Measurements from ENCODE around the gene PRR5. TPM values are rescaled to one million over a fixed set of nuclear protein-coding genes. Genes with fewer than 3 reads are reported as not detected.
"Not testable (repeated sequence)": the region's sequence is repeated elsewhere in the genome, so short reads cannot be mapped to it uniquely, and the experiment has no call there.

Gene PRR5, protein sequence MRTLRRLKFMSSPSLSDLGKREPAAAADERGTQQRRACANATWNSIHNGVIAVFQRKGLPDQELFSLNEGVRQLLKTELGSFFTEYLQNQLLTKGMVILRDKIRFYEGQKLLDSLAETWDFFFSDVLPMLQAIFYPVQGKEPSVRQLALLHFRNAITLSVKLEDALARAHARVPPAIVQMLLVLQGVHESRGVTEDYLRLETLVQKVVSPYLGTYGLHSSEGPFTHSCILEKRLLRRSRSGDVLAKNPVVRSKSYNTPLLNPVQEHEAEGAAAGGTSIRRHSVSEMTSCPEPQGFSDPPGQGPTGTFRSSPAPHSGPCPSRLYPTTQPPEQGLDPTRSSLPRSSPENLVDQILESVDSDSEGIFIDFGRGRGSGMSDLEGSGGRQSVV
- 41.6 and 43.7 TPM in 2 replicates for total RNA-seq (2014; rRNA removed; shearing (Covaris generic))

DNA sequence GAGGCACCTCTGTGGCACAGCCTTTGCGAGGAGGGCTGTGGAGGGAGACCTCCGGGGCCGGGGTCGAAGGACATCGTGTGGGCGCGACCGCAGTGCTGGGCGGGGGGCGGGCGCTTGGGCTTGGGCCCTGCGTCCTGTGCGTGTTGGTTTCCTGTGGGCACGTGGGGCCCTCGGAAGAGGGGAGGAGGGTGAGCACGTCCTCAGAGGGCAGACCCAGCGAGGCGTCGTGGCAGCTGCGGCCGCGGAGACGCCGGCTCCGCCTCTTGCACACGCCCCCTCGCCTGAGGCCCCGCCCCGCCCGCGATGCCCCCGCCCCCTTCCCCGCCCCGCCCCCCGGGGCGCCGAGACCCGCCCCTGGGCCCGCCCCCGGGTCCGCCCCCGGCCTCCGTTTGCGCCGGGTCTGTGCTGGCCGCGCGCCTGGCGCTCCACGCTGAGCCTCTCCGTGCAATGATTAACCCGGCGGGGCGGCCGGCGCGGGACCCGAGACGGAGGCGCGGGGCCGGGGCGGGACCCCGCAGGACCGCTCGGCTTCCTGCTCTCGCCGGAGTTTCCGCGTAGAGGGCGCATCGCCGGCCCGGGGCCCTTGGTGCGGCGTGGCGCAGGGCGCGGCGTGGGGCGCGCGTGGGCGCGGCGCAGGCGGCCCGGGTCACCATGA is at the start of gene PRR5:
PRR5 (plus strand) TSS at position 381 of the 655 bp plus-strand sequence; CDS start at position 652, 271 bp downstream.
- H3K4me3 ChIP-seq, result peak within 1 kb of the TSS; percentile 80
- H3K4me1 ChIP-seq, result peaks cover 38% of the 10 kb centered on the region
- peak within 1 kb of the TSS; percentile 86 for H3K27ac ChIP-seq
- DNase-seq, result peak; percentile 87 to 91
- H3K36me3 ChIP-seq, result peaks cover 8% of the 10 kb centered on the region
- H3K9me3 ChIP-seq (replicated peaks), result no peaks in the 10 kb centered on the region
- no peaks in the 10 kb centered on the region for H3K27me3 ChIP-seq

DNA sequence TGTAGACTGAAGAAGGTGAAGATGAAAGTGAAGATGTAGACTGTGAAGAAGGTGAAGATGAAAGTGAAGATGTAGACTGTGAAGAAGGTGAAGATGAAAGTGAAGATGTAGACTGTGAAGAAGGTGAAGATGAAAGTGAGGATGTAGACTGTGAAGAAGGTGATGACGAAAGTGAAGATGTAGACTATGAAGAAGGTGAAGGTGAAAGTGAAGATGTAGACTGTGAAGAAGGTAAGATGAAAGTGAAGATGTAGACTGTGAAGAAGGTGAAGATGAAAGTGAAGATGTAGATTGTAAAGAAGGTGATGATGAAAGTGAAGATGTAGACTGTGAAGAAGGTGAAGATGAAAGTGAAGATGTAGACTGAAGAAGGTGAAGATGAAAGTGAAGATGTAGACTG is 49.1 kb upstream of the PRR5 start:
- H3K4me1 ChIP-seq, result peaks cover 13% of the 10 kb centered on the region
- not testable (repeated sequence) for DNase-seq; H3K36me3 ChIP-seq; H3K27ac ChIP-seq; H3K27me3 ChIP-seq; H3K4me3 ChIP-seq; H3K9me3 ChIP-seq (replicated peaks)

DNA sequence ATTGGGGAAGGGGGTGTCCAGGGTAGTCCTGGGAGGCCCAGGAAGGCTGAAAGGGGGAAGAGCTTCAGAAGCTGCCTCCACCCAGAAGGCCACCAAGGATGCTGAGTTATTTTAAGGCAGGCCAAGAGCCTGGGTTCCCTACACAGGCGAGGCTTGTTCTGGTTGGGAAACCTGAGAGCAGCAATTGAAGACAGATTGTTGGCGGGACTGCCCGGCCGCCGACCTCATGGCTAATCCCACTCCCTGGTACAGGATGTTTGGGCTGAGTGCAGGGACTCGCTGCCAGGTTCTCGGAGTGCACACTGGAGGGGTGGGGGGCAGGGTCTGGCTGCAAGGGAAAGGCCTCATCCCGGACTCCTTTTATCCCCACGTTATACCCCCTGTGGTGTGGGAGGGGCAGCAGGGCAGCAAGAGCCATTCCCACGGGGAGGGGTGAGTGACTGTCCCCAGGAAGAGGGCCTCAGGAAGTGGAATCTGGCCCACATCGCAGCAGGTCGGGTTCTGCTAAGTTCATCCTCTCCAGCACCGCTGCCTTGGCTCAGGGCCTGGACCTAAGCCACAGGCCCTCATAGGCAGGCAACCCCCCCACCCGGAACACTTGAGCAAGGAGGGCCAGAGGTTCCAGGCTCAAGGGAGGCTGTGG is 43.6 kb upstream of the PRR5 start:
- peak; percentile 78 to 86 for DNase-seq
- H3K36me3 ChIP-seq, result no peaks in the 10 kb centered on the region
- H3K4me3 ChIP-seq, result no peak overlapping the region; the same call in 1 of the 2 replicates
- H3K27me3 ChIP-seq, result no peaks in the 10 kb centered on the region
- peak overlapping the region; percentile 20; the same call in 1 of the 2 replicates for H3K27ac ChIP-seq
- H3K9me3 ChIP-seq (replicated peaks), result no peaks in the 10 kb centered on the region
- peaks cover 25% of the 10 kb centered on the region for H3K4me1 ChIP-seq

- peak; percentile 42 to 58 for DNase-seq
- H3K27ac ChIP-seq, result peak overlapping the region; percentile 20; the same call in 1 of the 2 replicates
Measured at GRCh38 chr22:44659140-44659539, 42.9 kb upstream of the PRR5 start.

DNA sequence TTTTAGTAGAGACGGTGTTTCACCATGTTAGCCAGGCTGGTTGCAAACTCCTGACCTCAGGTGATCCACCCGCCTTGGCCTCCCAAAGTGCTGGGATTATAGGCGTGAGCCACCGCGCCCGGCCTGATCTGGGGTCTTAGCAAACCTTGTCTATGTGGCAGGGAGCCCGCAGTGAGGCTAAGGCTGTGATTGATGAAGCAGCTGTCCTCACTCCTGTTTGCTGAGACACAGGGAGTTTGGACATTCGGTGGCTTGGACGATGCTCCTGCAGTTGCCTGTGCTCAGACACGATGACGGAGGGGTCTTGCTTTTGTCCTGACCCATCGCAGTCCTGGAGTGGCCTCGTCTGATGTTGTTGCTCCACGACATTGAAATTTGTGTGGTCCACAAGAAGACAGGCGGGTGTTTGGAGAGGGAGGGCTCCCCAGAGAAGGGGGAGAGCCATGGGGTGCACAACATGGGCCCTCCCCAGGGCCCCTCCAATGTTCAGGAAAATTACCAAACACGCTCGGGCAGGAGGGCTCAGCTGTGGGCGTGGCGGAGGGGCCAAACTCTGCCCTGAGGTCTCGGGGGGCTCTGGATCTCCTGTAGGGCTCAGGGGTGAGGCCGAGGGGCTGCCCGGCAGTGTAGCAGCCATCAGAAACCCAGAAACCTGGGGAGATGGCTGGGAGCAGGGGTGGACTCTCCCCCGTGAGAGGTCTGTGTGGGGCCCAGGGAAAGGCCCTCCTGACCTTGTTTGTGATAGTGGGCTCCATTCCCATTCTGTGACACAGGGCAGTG is 41.8 kb upstream of the PRR5 start:
- peak; percentile 62 to 74 for DNase-seq
- H3K4me1 ChIP-seq, result peaks cover 25% of the 10 kb centered on the region
- H3K9me3 ChIP-seq (replicated peaks), result no peaks in the 10 kb centered on the region

More at GRCh38 chr22:44659140-44659539, 42.9 kb upstream of the PRR5 start:
- no peaks in the 10 kb centered on the region for H3K36me3 ChIP-seq
- no peaks in the 10 kb centered on the region for H3K9me3 ChIP-seq (replicated peaks)
- H3K27me3 ChIP-seq, result no peaks in the 10 kb centered on the region
- no peak overlapping the region; the same call in 1 of the 2 replicates for H3K4me3 ChIP-seq
- peaks cover 25% of the 10 kb centered on the region for H3K4me1 ChIP-seq

DNA sequence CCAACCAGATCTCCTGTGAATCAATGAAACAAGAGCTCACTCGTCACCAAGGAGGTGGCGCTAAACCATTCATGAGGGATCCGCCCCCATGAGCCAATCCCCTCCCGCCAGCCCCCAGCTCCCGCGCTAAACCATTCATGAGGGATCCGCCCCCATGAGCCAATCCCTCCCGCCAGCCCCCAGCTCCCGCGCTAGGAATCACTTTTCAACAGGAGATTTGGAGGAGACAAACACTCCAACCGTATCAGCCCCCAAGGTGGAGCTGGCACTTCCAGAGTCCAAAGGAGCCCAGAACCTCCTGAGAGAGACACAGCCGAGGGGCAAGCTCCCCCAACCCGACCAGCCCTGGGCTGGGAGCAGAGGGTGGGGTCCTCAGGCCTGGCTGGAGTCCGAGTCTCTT is 40.9 kb upstream of the PRR5 start:
- Histone ChIP-seq H3K27ac (no peak overlapping the region), H3K4me1 (peaks cover 25% of the 10 kb centered on the region), H3K4me3 (no peak overlapping the region), H3K27me3 (no peaks in the 10 kb centered on the region), H3K36me3 (no peaks in the 10 kb centered on the region), H3K9me3 (replicated peaks) (no peaks in the 10 kb centered on the region)
- DNase-seq, result peak in 1 of 2 experiments; percentile 26

More for the DNA sequence above, 41.8 kb upstream of the PRR5 start:
- no peak overlapping the region for H3K4me3 ChIP-seq
- no peaks in the 10 kb centered on the region for H3K36me3 ChIP-seq
- H3K27ac ChIP-seq, result no peak overlapping the region
- H3K27me3 ChIP-seq, result no peaks in the 10 kb centered on the region

DNA sequence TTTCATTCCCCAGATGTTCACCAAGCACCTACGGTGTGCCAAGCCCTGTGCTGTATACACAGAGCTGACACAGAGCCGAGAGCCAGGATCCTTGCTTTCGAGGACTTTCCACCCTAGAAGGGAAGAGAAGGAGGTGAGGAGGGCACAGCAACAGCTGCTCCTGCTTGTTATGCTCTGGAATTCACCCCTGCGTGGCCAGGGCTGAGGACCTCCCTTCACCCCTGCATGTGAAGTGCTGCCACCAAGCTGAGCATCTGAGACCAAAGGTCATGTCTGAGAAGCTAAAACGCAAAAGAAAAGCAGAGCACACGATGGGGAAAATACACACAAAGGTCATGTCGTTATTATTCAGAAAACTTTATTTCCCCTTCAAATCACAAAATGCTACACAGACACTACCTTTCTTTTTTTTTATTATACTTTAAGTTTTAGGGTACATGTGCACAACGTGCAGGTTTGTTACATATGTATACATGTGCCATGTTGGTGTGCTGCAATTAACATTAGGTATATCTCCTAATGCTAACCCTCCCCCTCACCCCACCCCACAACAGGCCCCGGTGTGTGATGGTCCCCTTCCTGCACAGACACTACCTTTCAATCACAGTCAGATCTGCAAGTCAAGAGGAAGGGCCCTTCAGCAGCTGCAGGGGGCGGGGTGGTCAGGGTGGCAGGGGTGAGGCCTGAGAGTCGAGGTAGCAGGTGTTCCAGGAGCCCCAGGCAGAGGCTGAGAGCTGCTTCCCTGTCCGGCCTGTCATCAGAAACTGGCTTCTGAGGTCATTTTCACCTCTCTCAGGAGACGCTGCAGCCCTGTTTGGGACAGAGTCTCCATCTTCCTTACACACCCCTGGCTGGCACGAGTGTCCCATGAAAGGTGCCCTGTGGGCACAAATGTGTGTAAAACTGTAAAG is 40.1 kb upstream of the PRR5 start:
- peak in 1 of 2 experiments; percentile 29 for DNase-seq
- Histone ChIP-seq H3K36me3 (no peaks in the 10 kb centered on the region), H3K4me3 (no peak overlapping the region), H3K27me3 (no peaks in the 10 kb centered on the region), H3K4me1 (peaks cover 25% of the 10 kb centered on the region), H3K9me3 (replicated peaks) (no peaks in the 10 kb centered on the region), H3K27ac (no peak overlapping the region)

DNA sequence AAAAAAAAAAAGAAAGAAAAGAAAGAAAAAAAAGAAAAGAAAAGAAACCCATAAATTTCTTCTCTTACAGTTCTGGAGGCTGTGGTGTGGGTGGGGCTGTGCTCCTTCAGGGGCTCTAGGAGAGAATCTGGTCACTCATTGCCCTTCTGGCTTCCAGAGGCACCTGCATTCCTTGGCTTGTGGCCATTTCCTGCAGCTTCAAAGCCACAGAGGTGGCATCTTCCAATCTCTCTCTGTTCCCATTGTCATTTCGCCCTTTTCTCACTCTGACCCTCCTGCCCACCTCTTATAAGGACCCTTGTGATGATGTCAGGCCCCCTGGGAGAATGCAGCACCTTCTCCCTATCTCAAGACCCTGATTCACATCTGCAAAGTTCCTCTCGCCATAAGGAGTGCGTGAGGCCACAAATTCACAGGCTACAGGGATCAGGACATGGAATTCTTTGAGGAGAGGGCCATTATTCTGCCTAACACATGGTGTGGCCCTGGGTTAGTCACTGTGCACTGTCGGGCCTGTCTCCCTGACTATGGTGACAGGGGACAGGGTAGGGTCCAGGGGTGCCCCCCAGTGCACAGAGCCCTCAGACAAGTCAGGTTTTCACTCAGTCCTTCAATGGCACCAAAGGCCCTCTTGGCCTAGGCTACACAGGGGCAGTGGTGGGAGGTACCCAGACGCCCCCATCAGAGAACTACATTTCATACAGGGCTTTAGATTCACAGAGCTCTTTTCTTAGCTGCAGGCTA is 38.6 kb upstream of the PRR5 start:
- Histone ChIP-seq H3K4me1 (peaks cover 21% of the 10 kb centered on the region), H3K36me3 (no peaks in the 10 kb centered on the region), H3K27ac (no peak overlapping the region), H3K27me3 (no peaks in the 10 kb centered on the region), H3K4me3 (no peak overlapping the region), H3K9me3 (replicated peaks) (no peaks in the 10 kb centered on the region)
- no peak for DNase-seq

DNA sequence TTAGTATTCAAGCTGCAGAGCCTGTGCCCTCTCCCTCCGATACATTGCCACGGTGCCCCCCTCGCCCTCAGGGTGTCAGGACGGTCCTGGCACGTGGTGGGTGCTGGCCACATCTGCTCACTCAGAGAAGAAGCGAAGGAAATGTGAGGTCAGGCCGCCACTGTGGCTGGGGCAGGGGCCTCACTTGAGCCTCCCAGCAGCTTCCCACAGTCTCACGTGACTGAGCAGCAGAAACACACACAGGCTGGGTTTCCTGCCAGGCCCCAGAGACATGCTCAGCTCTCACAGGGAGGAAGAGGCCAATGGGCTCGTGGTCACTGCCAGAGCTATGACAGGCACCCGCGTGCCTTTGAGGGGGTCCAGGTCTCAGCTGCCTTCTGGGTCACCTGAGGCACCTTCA is 37.9 kb upstream of the PRR5 start:
- Histone ChIP-seq H3K36me3 (no peaks in the 10 kb centered on the region), H3K27ac (no peak overlapping the region), H3K9me3 (replicated peaks) (no peaks in the 10 kb centered on the region), H3K27me3 (no peaks in the 10 kb centered on the region), H3K4me3 (no peak overlapping the region), H3K4me1 (peaks cover 14% of the 10 kb centered on the region)
- peak in 1 of 2 experiments; percentile 50 for DNase-seq

GRCh38 chr22:44665115-44665514 is 36.9 kb upstream of the PRR5 start:
- Histone ChIP-seq H3K4me3 (no peak overlapping the region), H3K9me3 (replicated peaks) (no peaks in the 10 kb centered on the region), H3K27ac (no peak overlapping the region), H3K27me3 (no peaks in the 10 kb centered on the region), H3K36me3 (no peaks in the 10 kb centered on the region), H3K4me1 (peaks cover 5% of the 10 kb centered on the region)
- DNase-seq, result no peak

DNA sequence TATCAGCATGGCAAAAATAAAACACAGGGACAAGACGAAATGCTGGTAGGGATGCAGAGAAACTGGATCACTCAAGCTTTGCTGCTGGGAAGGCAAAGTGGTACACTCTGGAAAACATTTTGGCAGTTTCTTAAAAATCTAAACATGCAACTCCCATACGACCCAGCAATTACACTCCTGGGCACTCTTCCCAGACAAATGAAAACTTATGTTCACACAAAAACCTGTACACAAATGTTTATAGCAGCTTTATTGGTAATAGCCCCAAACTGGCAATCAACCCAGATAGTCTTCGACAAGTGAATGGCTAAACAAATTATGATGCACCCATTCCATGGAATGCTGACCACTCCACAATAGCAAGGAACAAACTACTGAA is 35.8 kb upstream of the PRR5 start:
- Histone ChIP-seq H3K9me3 (replicated peaks) (no peaks in the 10 kb centered on the region), H3K27ac (no peak overlapping the region)

DNA sequence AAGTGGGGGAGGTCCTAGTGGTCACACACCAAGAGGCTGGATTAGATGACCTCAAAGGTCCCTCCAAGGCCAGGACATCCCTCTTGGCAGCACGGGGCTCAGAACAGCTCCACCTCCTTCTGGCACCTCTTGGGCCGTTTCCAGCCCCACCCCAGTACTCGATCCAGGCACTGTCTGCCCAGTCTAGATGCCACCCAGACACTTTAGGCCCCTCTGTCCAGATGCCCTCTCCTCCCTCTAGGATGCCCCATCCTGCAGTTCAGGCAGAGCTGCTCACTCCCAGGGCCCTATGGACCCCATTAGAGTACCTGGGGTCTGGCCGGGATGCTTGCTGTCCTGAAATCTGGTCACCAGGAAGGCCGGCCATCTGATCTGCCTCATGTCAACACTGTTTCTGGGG is 34.7 kb upstream of the PRR5 start:
- Histone ChIP-seq H3K27ac (no peak overlapping the region), H3K4me3 (no peak overlapping the region), H3K36me3 (no peaks in the 10 kb centered on the region), H3K9me3 (replicated peaks) (no peaks in the 10 kb centered on the region), H3K27me3 (no peaks in the 10 kb centered on the region), H3K4me1 (no peaks in the 10 kb centered on the region; the same call in 1 of the 2 replicates)
- DNase-seq, result no peak

More for the DNA sequence above, 35.8 kb upstream of the PRR5 start:
- no peaks in the 10 kb centered on the region for H3K36me3 ChIP-seq
- no peaks in the 10 kb centered on the region for H3K27me3 ChIP-seq
- no peak for DNase-seq
- H3K4me3 ChIP-seq, result no peak overlapping the region
- no peaks in the 10 kb centered on the region; the same call in 1 of the 2 replicates for H3K4me1 ChIP-seq

- no peak for DNase-seq
- Histone ChIP-seq H3K27ac (no peak overlapping the region), H3K36me3 (no peaks in the 10 kb centered on the region), H3K4me1 (no peaks in the 10 kb centered on the region; the same call in 1 of the 2 replicates), H3K27me3 (no peaks in the 10 kb centered on the region), H3K9me3 (replicated peaks) (no peaks in the 10 kb centered on the region), H3K4me3 (peak overlapping the region; percentile 55)
Measured at GRCh38 chr22:44667829-44668189, 34.2 kb upstream of the PRR5 start.

All from SJCRH30 (cell line).